Measurements from ENCODE around the gene CYBC1.
A peak's percentile ranks its signal among the peaks of the same experiment; 100 is the strongest.
"Not testable (repeated sequence)": the region's sequence is repeated elsewhere in the genome, so short reads cannot be mapped to it uniquely, and the experiment has no call there.

Gene CYBC1

GRCh38 chr17:82432017-82432416, 18.5 kb downstream of the CYBC1 start:
- DNase-seq, result no peak

- DNase-seq, result no peak
These were observed 20.7 kb downstream of the CYBC1 start for GRCh38 chr17:82429824-82430223.

- no peak for DNase-seq
These were observed 22.0 kb downstream of the CYBC1 start for GRCh38 chr17:82428546-82428945.

- DNase-seq, result no peak
These were observed 25.7 kb downstream of the CYBC1 start for GRCh38 chr17:82424863-82425159.

GRCh38 chr17:82424001-82424862, 26.3 kb downstream of the CYBC1 start:
- DNase-seq, result no peak

- DNase-seq, result no peak
These were observed 31.0 kb downstream of the CYBC1 start for GRCh38 chr17:82419540-82419939.

GRCh38 chr17:82418001-82418986, 32.3 kb downstream of the CYBC1 start, which contains the start of the genes HEXD and OGFOD3:
HEXD (plus strand) TSS chr17:82418347; CDS start chr17:82419800, 1,453 bp downstream.
OGFOD3 (minus strand) TSS chr17:82418586; CDS start chr17:82418485, 101 bp downstream.
- peak; percentile 77 for DNase-seq

GRCh38 chr17:82416771-82417170, 33.8 kb downstream of the CYBC1 start:
- no peak for DNase-seq

- DNase-seq, result no peak
These were observed 34.3 kb downstream of the CYBC1 start for GRCh38 chr17:82416264-82416663.

GRCh38 chr17:82415786-82416185, 34.8 kb downstream of the CYBC1 start:
- DNase-seq, result no peak

- no peak for DNase-seq
These were observed 35.2 kb downstream of the CYBC1 start for GRCh38 chr17:82415336-82415735.

- DNase-seq, result no peak
These were observed 35.8 kb downstream of the CYBC1 start for GRCh38 chr17:82414548-82415281.

GRCh38 chr17:82412535-82413520, 37.7 kb downstream of the CYBC1 start:
- DNase-seq, result peak; percentile 34

GRCh38 chr17:82412081-82412480, 38.5 kb downstream of the CYBC1 start:
- DNase-seq, result not testable (repeated sequence)

GRCh38 chr17:82411396-82412053, 39.0 kb downstream of the CYBC1 start:
- DNase-seq, result no peak

GRCh38 chr17:82410014-82410716, 40.4 kb downstream of the CYBC1 start:
- no peak for DNase-seq

- no peak for DNase-seq
These were observed 41.6 kb downstream of the CYBC1 start for GRCh38 chr17:82408938-82409318.

- no peak for DNase-seq
These were observed 42.1 kb downstream of the CYBC1 start for GRCh38 chr17:82408288-82408937.

GRCh38 chr17:82407255-82407654, 43.3 kb downstream of the CYBC1 start:
- no peak for DNase-seq

GRCh38 chr17:82406131-82406671, 44.4 kb downstream of the CYBC1 start:
- no peak for DNase-seq

Data from SHP77 treated with DMSO at 0.1 percent for 48 hours (cell line).